Uterus (tissue), 2 donors: ENCODE data around the gene SPTLC3.

Source experiments
- CTCF ChIP-seq, 4 experiments: fragments of 200-600 bp in 2 of 4; fragments of 450-650 bp in 2 of 4; sonication (generic) in 2 of 4; IDR thresholded peaks; one replicate each; pipeline ENCODE4 v1.5.1; 2016 to 2019; ENCODE audit warnings: antibody characterized with exemption in 4 of 4, mild to moderate bottlenecking in 2 of 4, moderate library complexity in 1 of 4
- POLR2A ChIP-seq, 2 donors: fragments of 450-650 bp; IDR thresholded peaks; one replicate each; pipeline ENCODE4 v1.6.1; 2016; ENCODE audit warnings: antibody characterized with exemption in 2 of 2, mild to moderate bottlenecking in 1 of 2, moderate library complexity in 1 of 2

DNA sequence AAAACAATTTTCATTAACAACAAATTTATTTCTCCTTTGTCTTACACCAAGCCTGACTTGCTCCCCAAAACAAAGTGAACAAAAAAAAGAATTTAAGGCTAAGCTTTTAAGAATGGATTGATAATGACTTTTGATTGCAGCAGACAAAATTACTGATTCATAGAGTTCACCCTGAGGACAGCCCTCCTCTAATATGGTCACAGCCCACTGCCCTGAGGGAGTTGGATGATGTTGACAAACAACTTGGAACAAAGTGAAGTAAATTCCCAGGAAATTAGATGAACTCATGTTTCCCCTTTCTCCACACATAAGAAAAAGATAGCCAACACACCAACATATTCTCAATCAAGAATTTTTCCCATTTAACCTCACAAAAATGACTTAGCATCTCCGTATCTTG is 204.6 kb downstream of the SPTLC3 start:
- TF ChIP-seq CTCF (IDR thresholded peaks at IDR 0.05) (no peak), POLR2A (IDR thresholded peaks at IDR 0.05) (no peak)
